Sigmoid colon (tissue), 7 donors: ENCODE results near the gene PTPN7. TPM values are rescaled to one million over a fixed set of nuclear protein-coding genes. Genes with fewer than 3 reads are reported as not detected.

Source experiments
- DNase-seq: peaks from one replicate; pipeline ENCODE4 v3.0.0-alpha.2; 2019
- H3K27ac ChIP-seq, 4 donors: fragments of 200-600 bp; sonication (generic); one replicate each; pipeline ENCODE4 v1.5.1; 2016 to 2019; ENCODE audit warnings: mild to moderate bottlenecking in 1 of 4
- H3K27me3 ChIP-seq, 3 donors: fragments of 200-600 bp; sonication (generic); one replicate each; pipeline ENCODE4 v1.5.1; 2019; ENCODE audit warnings: mild to moderate bottlenecking in 1 of 3
- H3K36me3 ChIP-seq, 4 donors: fragments of 200-600 bp; sonication (generic); one replicate each; pipeline ENCODE4 v1.5.1; 2016 to 2019
- H3K4me1 ChIP-seq, 4 donors: fragments of 200-600 bp; sonication (generic); one replicate each; pipeline ENCODE4 v1.5.1; 2017 to 2019
- H3K4me3 ChIP-seq, 4 donors: fragments of 200-600 bp; sonication (generic); one replicate each; pipeline ENCODE4 v1.5.1; 2017 to 2019; ENCODE audit warnings: mild to moderate bottlenecking in 2 of 4, moderate library complexity in 1 of 4
- H3K9me3 ChIP-seq, 4 donors: fragments of 200-600 bp in 3 of 4; sonication (generic) in 3 of 4; one replicate each; pipeline versions ENCODE4 v1.5.1 to v1.6.1; 2013 to 2019
- CTCF ChIP-seq, 4 experiments: fragments of 450-650 bp in 3 of 4; fragments of 200-600 bp in 1 of 4; IDR thresholded peaks; one replicate each; pipeline ENCODE4 v1.5.1; 2016 to 2019; ENCODE audit warnings: antibody characterized with exemption in 4 of 4, mild to moderate bottlenecking in 3 of 4, moderate library complexity in 2 of 4
- EP300 ChIP-seq, 4 donors: sonication (generic); formaldehyde crosslinking; IDR thresholded peaks; one replicate each; pipeline ENCODE4 v1.6.1; 2017; ENCODE audit warnings: antibody characterized with exemption in 4 of 4
- POLR2A ChIP-seq, 2 donors: fragments of 450-650 bp; IDR thresholded peaks; one replicate each; pipeline ENCODE4 v1.6.1; 2016; ENCODE audit warnings: antibody characterized with exemption in 2 of 2, mild to moderate bottlenecking in 2 of 2, moderate library complexity in 2 of 2
- POLR2AphosphoS5 ChIP-seq, 4 donors: sonication (generic); formaldehyde crosslinking; IDR thresholded peaks; one replicate each; pipeline ENCODE4 v1.6.1; 2017; ENCODE audit warnings: antibody characterized with exemption in 4 of 4
- WGBS, 2 donors: extraction: QIAGEN DNeasy Blood & Tissue Kit; methylation state at CpG; one replicate each; pipeline ENCODE4 v1.1.7; 2013; 5-methylcytosine and 5-hydroxymethylcytosine counted together
- intact Hi-C: fragments of 100-400 bp; cut with DNase I; formaldehyde crosslinking; loops from one replicate; pipeline ENCODE4 v1.15.1; 2023
- polyA plus RNA-seq, 3 donors: library from polyadenylated mRNA; stranded (reverse); fragments of 200-250 nt; gene quantifications; one replicate each; pipeline ENCODE4 v1.2.3, GENCODE V29; 2013
- total RNA-seq, 4 donors: library from RNA; depleted of rRNA; stranded (reverse); fragments of >200 nt; gene quantifications; one replicate each; pipeline ENCODE4 v1.1.0, GENCODE V29; 2016
- donor health status: healthy with polysubstance abuse.
- donor health status: Bipolar disorder and iron deficiency.
- donor health status: healthy.

The PTPN7 gene
- total and polyA plus RNA-seq, 7 donors, result 0.71 to 18.2 (median 4.5) TPM; not detected in 1

GRCh38 chr1:202105571-202106339, 54.6 kb downstream of the PTPN7 start:
- no peak overlapping the region for H3K4me3 ChIP-seq
- H3K9me3 ChIP-seq, result no peaks in the 10 kb centered on the region
- peaks cover 0 to 6% (median 0%) of the 10 kb centered on the region in 3 donors for H3K27me3 ChIP-seq
- no peak for TF ChIP-seq EP300 (IDR thresholded peaks at IDR 0.05)
- no peak for TF ChIP-seq POLR2A (IDR thresholded peaks at IDR 0.05)
- no peak for TF ChIP-seq CTCF (IDR thresholded peaks at IDR 0.05)
- no peak for TF ChIP-seq POLR2AphosphoS5 (IDR thresholded peaks at IDR 0.05)
- intact Hi-C loops, result no loop called here
- DNase-seq, result no peak
- no peak overlapping the region for H3K27ac ChIP-seq
- WGBS, 2 donors, result 10 to 50% methylated on average over 10 of the region's 10 CpGs
- no peaks in the 10 kb centered on the region for H3K36me3 ChIP-seq
- H3K4me1 ChIP-seq, result no peaks in the 10 kb centered on the region

- H3K27me3 ChIP-seq, result peaks cover 0 to 6% (median 0%) of the 10 kb centered on the region in 3 donors
- WGBS, 2 donors, result 57 to 86% methylated on average over 10 of the region's 10 CpGs
- H3K27ac ChIP-seq, result no peak overlapping the region
- no peak for DNase-seq
- no peak overlapping the region for H3K4me3 ChIP-seq
- H3K4me1 ChIP-seq, result no peaks in the 10 kb centered on the region
- intact Hi-C loops, result no loop called here
- H3K9me3 ChIP-seq, result no peaks in the 10 kb centered on the region
- TF ChIP-seq EP300 (IDR thresholded peaks at IDR 0.05) (no peak), POLR2AphosphoS5 (IDR thresholded peaks at IDR 0.05) (no peak), POLR2A (IDR thresholded peaks at IDR 0.05) (no peak), CTCF (IDR thresholded peaks at IDR 0.05) (no peak)
- no peaks in the 10 kb centered on the region for H3K36me3 ChIP-seq
Observed at GRCh38 chr1:202104073-202104472, 56.3 kb downstream of the PTPN7 start.

- Histone ChIP-seq H3K4me1 (no peaks in the 10 kb centered on the region), H3K4me3 (no peak overlapping the region), H3K27ac (no peak overlapping the region), H3K9me3 (no peaks in the 10 kb centered on the region), H3K27me3 (peaks cover 0 to 6% (median 0%) of the 10 kb centered on the region in 3 donors), H3K36me3 (no peaks in the 10 kb centered on the region)
- TF ChIP-seq EP300 (IDR thresholded peaks at IDR 0.05) (no peak), CTCF (IDR thresholded peaks at IDR 0.05) (no peak), POLR2AphosphoS5 (IDR thresholded peaks at IDR 0.05) (no peak), POLR2A (IDR thresholded peaks at IDR 0.05) (no peak)
- 21 to 53% methylated on average over 4 of the region's 4 CpGs for WGBS, 2 donors
- intact Hi-C loops, result no loop called here
- DNase-seq, result no peak
Observed at GRCh38 chr1:202101184-202101583, 59.2 kb downstream of the PTPN7 start.

Other genes with a start within 250 kb of the PTPN7 start
- gene LMOD1, start 214.1 kb downstream of the PTPN7 start, total RNA-seq, result 1,000 to 10,000 TPM in 1 of 4 donors, 100 to 1,000 TPM in 3; 633 to 1,011 (median 785) TPM
- gene LMOD1, start 214.1 kb downstream of the PTPN7 start, polyA plus RNA-seq, result 10 to 100 TPM in 2 of 3 donors, 1 to 10 TPM in 1; 4.9 to 75.0 (median 15.6) TPM
- gene TIMM17A, start 205.1 kb downstream of the PTPN7 start, total RNA-seq, result 10 to 100 TPM; 23.3 to 56.7 (median 38.4) TPM
- gene TIMM17A, start 205.1 kb downstream of the PTPN7 start, polyA plus RNA-seq, result 10 to 100 TPM; 48.6 to 71.4 (median 57.7) TPM
- 10 to 100 TPM; 23.9 to 38.5 (median 32.0) TPM for gene RNPEP, start 178.0 kb downstream of the PTPN7 start, total RNA-seq
- gene RNPEP, start 178.0 kb downstream of the PTPN7 start, polyA plus RNA-seq, result 10 to 100 TPM; 59.1 to 86.5 (median 81.7) TPM
- 1 to 10 TPM in 1 of 4 donors, under 1 TPM in 3; 0.16 to 1.8 (median 0.41) TPM for gene ELF3, start 150.0 kb downstream of the PTPN7 start, total RNA-seq
- 100 to 1,000 TPM; 560 to 665 (median 569) TPM for gene ELF3, start 150.0 kb downstream of the PTPN7 start, polyA plus RNA-seq
- gene GPR37L1, start 37.7 kb downstream of the PTPN7 start, total RNA-seq, result under 1 TPM; under 0.01 to 0.36 (median 0.27) TPM
- 1 to 10 TPM in 1 of 3 donors, under 1 TPM in 1, not detected in 1; 0.92 to 1.8 TPM for gene GPR37L1, start 37.7 kb downstream of the PTPN7 start, polyA plus RNA-seq
- 10 to 100 TPM; 21.6 to 29.0 (median 25.2) TPM for gene ARL8A, start 15.9 kb downstream of the PTPN7 start, total RNA-seq
- gene ARL8A, start 15.9 kb downstream of the PTPN7 start, polyA plus RNA-seq, result 10 to 100 TPM; 13.8 to 22.4 (median 15.7) TPM
- gene LGR6, start 33.2 kb upstream of the PTPN7 start, total RNA-seq, result under 1 TPM in 2 of 4 donors, not detected in 2; 0.14 to 0.28 TPM
- gene LGR6, start 33.2 kb upstream of the PTPN7 start, polyA plus RNA-seq, result 1 to 10 TPM in 1 of 3 donors, not detected in 2; 1.0 TPM
- 1 to 10 TPM; 2.5 to 6.4 (median 4.1) TPM for gene UBE2T, start 181.3 kb upstream of the PTPN7 start, total RNA-seq
- gene UBE2T, start 181.3 kb upstream of the PTPN7 start, polyA plus RNA-seq, result 10 to 100 TPM; 12.6 to 37.6 (median 23.1) TPM
- 100 to 1,000 TPM; 493 to 995 (median 807) TPM for gene PPP1R12B, start 188.1 kb upstream of the PTPN7 start, total RNA-seq
- gene PPP1R12B, start 188.1 kb upstream of the PTPN7 start, polyA plus RNA-seq, result 10 to 100 TPM in 1 of 3 donors, 1 to 10 TPM in 2; 5.3 to 46.2 (median 8.4) TPM